K562 (cell line): ENCODE measurements around the gene RRAS. TPM values are rescaled to one million over a fixed set of nuclear protein-coding genes. Genes with fewer than 3 reads are reported as not detected.

Experiments
- BCLAF1 ChIP-seq, 2 experiments: fragments of 450-650 bp in 1 of 2; IDR thresholded peaks; 2 replicates each; pipeline ENCODE4 v1.6.1; 2011 to 2017; ENCODE audit warnings: low read depth in 2 of 2, antibody characterized with exemption in 1 of 2, borderline replicate concordance in 1 of 2, low read length in 1 of 2, mild to moderate bottlenecking in 1 of 2, mixed read lengths in 1 of 2; ENCODE audit not compliant: control insufficient read depth in 1 of 2
- CAMTA2 ChIP-seq: fragments of 250-450 bp; sonication (Bioruptor Pico); conservative IDR thresholded peaks from 2 replicates; pipeline ENCODE4 v1.5.1; 2022
- CBX3 ChIP-seq, 2 experiments: IDR thresholded peaks; 1 replicate in 1 of 2; 2 replicates in 1 of 2; pipeline ENCODE4 v1.6.1; 2012; ENCODE audit warnings: inconsistent platforms in 2 of 2, low read length in 2 of 2, borderline replicate concordance in 1 of 2, control low read depth in 1 of 2
- CSDE1 ChIP-seq, 2 experiments: fragments of 450-650 bp; IDR thresholded peaks; 2 replicates each; pipeline ENCODE4 v1.6.1; 2016; ENCODE audit warnings: mild to moderate bottlenecking in 1 of 2
- MLLT1 ChIP-seq, 2 experiments: fragments of 450-650 bp; IDR thresholded peaks; 2 replicates each; pipeline ENCODE4 v1.6.1; 2016
- MNT ChIP-seq, 2 experiments: fragments of 450-650 bp; conservative IDR thresholded peaks; 2 replicates each; pipeline ENCODE4 v1.6.1; 2017; ENCODE audit warnings: mild to moderate bottlenecking in 2 of 2, moderate library complexity in 2 of 2
- POLR2H ChIP-seq: IDR thresholded peaks from 2 replicates; pipeline ENCODE4 v1.6.1; 2016; ENCODE audit warnings: missing genetic modification characterization, low read depth, mild to moderate bottlenecking, control low read depth, missing compliant biosample characterization, moderate library complexity
- PRMT5 ChIP-seq: sonication (generic); formaldehyde crosslinking; IDR thresholded peaks from 2 replicates; pipeline ENCODE4 v1.5.0; 2020; ENCODE audit warnings: missing genetic modification reagents
- RBBP5 ChIP-seq: fragments of 200-600 bp; sonication (generic); IDR thresholded peaks from 2 replicates; pipeline ENCODE4 v1.6.1; 2012; ENCODE audit warnings: borderline replicate concordance, mild to moderate bottlenecking, low read length, control low read depth, inconsistent platforms; ENCODE audit not compliant: insufficient read depth, poor library complexity, severe bottlenecking
- RNF219 ChIP-seq: fragments of 250-450 bp; sonication (Bioruptor Pico); IDR thresholded peaks from 2 replicates; pipeline ENCODE4 v1.5.0; 2022; ENCODE audit warnings: mild to moderate bottlenecking
- SFPQ ChIP-seq: fragments of 200-400 bp; formaldehyde crosslinking; IDR thresholded peaks from 2 replicates; pipeline ENCODE4 v1.6.1; 2017; ENCODE audit warnings: mild to moderate bottlenecking, low read depth, low read length, moderate library complexity
- SRSF9 ChIP-seq: fragments of 200-400 bp; formaldehyde crosslinking; IDR thresholded peaks from 2 replicates; pipeline ENCODE4 v1.6.1; 2017; ENCODE audit warnings: low read depth, low read length, borderline replicate concordance
- polyA plus RNA-seq, 8 experiments: library from polyadenylated mRNA; depleted of rRNA in 4 of 8; stranded (reverse) in 5 of 8; unstranded in 3 of 8; fragments of >200 nt; fragmentation: Nextera tagmentation in 2 of 8; fragmentation: Illumina TruSeq in 1 of 8; extraction: Ambion mirVana in 2 of 8; extraction: Trizol in 1 of 8; gene quantifications; 2 replicates each; pipeline versions ENCODE4 v1.2.1 to v1.2.3, GENCODE V29; 2011 to 2014; ENCODE audit warnings: inconsistent platforms in 1 of 8, missing spikeins in 1 of 8
- total RNA-seq, 7 experiments: library from RNA; depleted of rRNA in 6 of 7; stranded (reverse); fragments of >200 nt in 6 of 7; fragmentation: Illumina TruSeq in 2 of 7; extraction: Trizol in 2 of 7; gene quantifications; 2 replicates each; pipeline versions ENCODE4 v1.2.1 to v1.2.3, GENCODE V29; 2011 to 2021; ENCODE audit warnings: low replicate concordance in 1 of 7

RRAS gene
- total and polyA plus RNA-seq, 9 of the 15 experiments (the other 6 are each of a cell fraction or from before 2014, with no cell fraction given): 0.70 to 17.3 (median 8.2) TPM

- TF ChIP-seq CBX3 (IDR thresholded peaks at IDR 0.05; ENCODE audit: borderline replicate concordance in 1 of 2, low read length in 2 of 2) (0 out of 3 replicates have a peak, but pooled peaks of 1 of the 2 experiments have one; percentile 54), RNF219 (CRISPR knock-in tag) (no peak), BCLAF1 (IDR thresholded peaks at IDR 0.05; ENCODE audit: borderline replicate concordance in 1 of 2, control insufficient read depth in 1 of 2, low read depth in 2 of 2, low read length in 1 of 2) (no peak), MNT (conservative IDR thresholded peaks at IDR 0.05) (peak; percentile 52 to 63), PRMT5 (CRISPR knock-in tag) (no peak), SRSF9 (no peak), CSDE1 (IDR thresholded peaks at IDR 0.05) (no peak; a peak in 1 of 4 replicates), CAMTA2 (CRISPR knock-in tag) (no peak), SFPQ (no peak), MLLT1 (IDR thresholded peaks at IDR 0.05) (no peak), RBBP5 (no peak), POLR2H (tag) (no peak)
These were observed 40.7 kb upstream of the RRAS start (continued) for GRCh38 chr19:49680421-49681351.
